Measurements from ENCODE around the gene UBE2H.
A peak's percentile ranks its signal among the peaks of the same experiment; 100 is the strongest.
"Not testable (repeated sequence)": the region's sequence is repeated elsewhere in the genome, so short reads cannot be mapped to it uniquely, and the experiment has no call there.

The UBE2H gene

DNA sequence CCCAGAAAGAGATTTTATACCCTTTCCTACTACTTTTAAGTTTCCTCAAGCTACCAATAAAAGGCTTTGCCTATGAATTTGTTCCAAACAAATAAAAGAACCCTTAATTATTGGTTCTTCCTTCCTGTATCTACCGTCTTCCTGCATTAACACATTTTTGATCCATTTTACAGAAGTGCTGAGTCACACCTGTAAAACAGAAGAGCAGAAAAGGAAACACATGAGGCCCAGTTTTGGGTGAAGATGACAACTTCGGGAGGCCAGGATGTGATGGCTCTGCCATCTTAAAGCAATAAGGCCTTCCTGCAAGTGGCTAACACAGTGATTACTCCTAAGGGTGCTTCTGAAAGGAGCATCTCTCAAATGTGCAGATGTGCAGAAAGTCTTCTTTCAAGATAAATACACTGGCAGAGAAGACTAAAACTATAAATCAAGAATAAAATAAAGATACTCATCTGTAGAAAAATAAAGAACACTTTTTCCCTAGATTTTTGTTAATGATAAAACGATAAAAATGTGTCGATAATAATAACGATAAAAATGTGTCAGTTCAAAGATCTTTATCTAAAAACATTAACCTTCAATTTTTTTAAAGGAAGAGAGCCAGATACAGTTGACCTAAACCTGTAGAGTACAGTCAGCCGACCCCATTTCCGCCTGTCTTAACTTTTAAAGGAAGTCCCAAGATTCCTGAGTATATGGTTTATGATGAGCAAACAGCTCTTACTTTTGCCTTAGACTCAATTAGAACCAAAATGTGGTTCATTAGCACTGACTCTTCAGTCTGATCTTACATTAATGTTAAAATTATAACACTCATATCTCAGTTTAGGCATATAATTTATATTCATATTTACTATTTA, 108.6 kb downstream of the UBE2H start:
- no peak for DNase-seq (ENCODE audit: low spot score)

- DNase-seq (ENCODE audit: low spot score) = no peak
Measured at GRCh38 chr7:129843365-129843898, 109.3 kb downstream of the UBE2H start.

- no peak for DNase-seq (ENCODE audit: low spot score)
Measured at GRCh38 chr7:129841465-129841864, 111.3 kb downstream of the UBE2H start.

GRCh38 chr7:129840757-129841156, 112.0 kb downstream of the UBE2H start:
- peak; percentile 62 for DNase-seq (ENCODE audit: low spot score)

- no peak for DNase-seq (ENCODE audit: low spot score)
Measured at GRCh38 chr7:129836983-129837382, 115.8 kb downstream of the UBE2H start.

- DNase-seq (ENCODE audit: low spot score) = no peak
Measured at GRCh38 chr7:129835569-129835968, 117.2 kb downstream of the UBE2H start.

DNA sequence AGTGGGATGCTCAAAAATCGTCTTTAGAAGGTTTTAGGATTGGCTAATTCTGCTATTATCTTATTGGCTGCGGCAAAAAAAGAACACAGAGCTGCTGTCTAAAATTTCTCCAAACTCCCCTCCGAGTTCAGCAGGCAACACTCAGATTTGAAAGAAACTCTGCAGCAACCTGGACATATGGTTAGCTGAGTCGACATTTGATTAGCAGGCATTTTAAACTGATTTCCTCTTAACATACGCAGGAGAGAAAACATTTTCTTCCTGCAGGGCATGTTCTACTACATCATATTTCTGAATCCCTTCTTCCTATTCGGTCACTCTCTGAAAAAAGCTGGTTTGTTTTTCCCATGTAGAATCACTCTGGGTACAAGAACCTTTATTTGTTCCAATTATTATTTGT, 119.4 kb downstream of the UBE2H start:
- not testable (repeated sequence) for DNase-seq (ENCODE audit: low spot score)

- no peak for DNase-seq (ENCODE audit: low spot score)
Measured at GRCh38 chr7:129832701-129833227, 120.0 kb downstream of the UBE2H start.

DNA sequence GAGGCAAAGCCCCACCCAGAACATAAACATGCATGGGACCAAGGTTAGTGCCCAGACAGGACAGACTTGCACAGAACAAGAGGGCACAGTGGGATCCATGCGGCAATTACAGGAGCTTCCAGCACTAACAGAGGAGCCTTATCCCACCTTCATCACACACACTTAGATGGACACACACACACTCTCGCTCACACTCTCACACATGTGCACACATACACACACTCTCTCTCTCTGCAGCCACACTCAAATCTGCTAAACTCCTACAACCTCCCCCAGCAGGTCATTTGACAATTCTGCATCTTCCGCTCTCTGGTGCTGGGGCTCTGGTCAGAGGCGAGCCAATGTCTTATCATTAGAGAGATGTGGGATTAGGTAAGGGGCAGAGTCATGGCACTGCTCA, 120.5 kb downstream of the UBE2H start:
- no peak for DNase-seq (ENCODE audit: low spot score)

- DNase-seq (ENCODE audit: low spot score) = peak; percentile 79
Measured at GRCh38 chr7:129831424-129832058, 121.2 kb downstream of the UBE2H start.

GRCh38 chr7:129830949-129831348, 121.8 kb downstream of the UBE2H start:
- DNase-seq (ENCODE audit: low spot score) = no peak

- peak; percentile 77 for DNase-seq (ENCODE audit: low spot score)
Measured at GRCh38 chr7:129829737-129830631, 122.8 kb downstream of the UBE2H start.

DNA sequence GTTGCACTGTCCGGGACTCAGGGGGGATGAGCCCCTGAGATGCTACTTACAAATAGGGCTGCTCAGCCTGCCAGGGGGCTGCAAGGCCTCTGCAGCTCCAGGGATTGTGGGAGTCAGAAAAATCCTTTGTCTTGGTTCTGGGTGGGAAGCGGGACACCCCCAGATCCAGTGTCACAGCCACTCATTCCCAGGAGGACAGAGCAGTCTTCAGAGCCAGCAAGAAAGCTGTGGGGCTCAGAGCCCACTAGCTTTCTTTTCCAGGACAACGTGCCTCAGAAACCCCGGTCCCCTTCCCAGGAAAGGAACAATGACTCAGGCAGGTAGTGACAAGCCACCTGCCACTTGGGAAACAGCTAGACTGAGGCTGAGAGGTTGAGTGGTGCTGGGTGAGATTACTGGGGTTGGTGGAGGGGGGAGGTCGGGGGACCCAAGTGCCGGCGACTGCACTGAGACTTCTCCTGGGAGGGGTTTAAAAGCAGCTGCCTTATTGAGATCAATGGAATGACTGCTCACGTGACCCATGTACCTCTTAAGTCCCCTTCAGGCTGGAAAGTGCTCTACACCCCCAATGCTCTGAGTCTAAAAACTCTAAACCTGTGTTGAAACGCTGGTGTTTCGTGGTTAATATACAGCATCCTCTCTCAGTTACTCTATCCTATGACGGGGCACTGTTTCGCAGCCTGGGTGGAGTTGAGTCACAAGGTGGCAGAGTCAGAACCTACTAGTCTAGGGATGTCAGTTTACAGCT, 123.6 kb downstream of the UBE2H start:
- DNase-seq (ENCODE audit: low spot score) = no peak

DNA sequence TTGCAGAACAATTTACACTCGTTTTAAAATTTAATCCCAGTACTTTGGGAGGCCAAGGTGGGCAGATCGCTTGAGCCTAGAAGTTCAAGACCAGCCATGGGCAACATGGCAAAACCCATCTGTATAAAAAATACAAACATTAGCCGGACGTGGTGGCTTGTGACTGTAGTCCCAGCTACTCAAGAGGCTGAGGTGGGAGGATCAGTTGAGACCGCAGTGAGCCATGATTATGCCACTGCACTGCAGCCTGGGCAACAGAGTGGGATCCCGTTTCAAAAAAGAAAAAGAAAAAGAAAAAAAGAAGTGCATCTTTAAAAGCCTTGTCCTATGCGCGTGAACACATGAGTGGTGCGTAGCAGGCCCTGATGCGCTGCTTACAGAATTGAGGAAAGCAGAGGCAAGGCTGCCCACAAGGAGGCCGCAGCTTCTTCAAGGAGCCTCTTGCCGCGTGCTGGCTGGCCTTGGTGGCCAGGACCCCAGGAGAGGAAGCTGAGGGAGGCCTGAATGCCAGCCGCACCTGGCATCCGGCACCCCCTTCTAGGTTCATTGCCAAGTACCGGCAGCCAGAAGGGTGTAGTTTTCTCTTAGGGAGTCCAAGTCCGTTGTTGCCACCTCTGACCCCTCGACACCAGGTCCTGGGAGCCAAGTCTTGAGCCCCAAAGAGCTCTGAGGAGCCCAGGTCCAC, 124.5 kb downstream of the UBE2H start:
- no peak for DNase-seq (ENCODE audit: low spot score)

DNA sequence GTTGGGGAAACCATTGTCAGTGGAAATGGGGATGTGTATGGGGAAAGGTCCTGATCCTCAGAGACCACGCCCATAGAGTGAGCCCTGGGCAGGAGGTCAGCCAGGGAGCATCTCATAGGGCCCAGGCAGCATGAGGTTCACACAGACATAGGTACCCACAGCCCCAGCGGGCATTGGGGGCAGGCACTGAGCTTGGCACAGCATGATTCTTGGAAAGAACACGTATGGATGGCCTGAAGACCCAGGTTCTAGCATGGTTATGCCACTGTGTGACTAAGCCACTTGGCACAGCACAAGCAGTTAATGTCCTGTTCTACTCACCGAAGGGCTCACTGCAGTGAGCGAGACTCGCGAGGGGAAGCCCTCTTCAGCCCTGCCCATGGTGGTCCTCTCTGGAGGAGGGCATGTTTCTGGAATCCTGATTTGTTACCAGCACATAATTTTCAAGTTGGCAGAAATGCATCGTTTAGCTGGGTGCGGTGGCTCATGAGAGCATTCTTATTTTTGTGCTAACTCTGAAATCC, 125.2 kb downstream of the UBE2H start:
- no peak for DNase-seq (ENCODE audit: low spot score)

- not testable (repeated sequence) for DNase-seq (ENCODE audit: low spot score)
Measured at GRCh38 chr7:129826895-129827294, 125.9 kb downstream of the UBE2H start.

DNA sequence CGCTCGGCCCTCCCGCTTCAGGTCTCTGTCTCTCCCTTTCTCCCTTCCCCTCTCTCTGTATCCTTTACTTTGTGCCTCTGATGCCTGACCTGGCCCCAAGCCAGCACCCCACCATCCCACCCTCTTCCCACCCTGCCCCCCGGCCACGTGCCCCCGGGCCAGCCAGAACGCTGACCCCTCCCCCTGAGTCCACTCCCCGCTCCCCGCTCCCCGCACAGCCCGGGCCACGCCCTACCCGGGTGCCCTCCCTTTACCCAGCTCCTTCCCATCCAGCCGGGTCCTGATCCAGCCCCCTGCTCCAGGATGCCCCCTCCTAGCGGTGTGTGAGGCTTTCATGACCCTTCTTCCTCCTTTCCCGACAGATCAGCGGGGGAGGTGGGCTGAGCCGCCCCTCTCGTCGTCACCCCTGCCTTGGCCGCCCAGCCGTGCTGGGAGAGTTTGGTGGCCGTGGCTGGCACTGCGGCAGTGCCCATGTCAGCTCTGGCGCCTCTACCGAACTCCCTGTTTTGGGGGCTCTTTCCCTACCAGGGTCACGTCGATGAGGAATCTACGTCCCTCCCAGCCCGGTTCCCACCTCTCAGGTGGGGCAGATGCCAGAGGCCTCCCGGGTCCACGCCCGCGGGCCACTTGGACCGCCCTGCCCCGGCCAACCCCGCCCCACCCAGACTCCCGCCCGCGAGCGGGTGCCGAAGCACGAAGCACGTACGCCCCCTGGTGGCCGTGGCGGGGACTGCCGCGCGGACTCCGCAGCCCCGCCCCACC, 127.4 kb downstream of the UBE2H start:
- DNase-seq (ENCODE audit: low spot score) = peak; percentile 95

- DNase-seq (ENCODE audit: low spot score) = peak; percentile 46
Measured at GRCh38 chr7:129824291-129825208, 128.2 kb downstream of the UBE2H start.

All from GM03348 (cell line).